GM18499 (cell line): Measurements from ENCODE around the gene CRYGC.

ENCODE experiments used
- ATAC-seq: cut with Tn5 transposase; IDR thresholded peaks from one replicate; pipeline ENCODE4 v1.9.1; 2021; ENCODE audit warnings: moderate number of reproducible peaks; ENCODE audit not compliant: insufficient read depth, unreplicated experiment

Gene CRYGC, protein sequence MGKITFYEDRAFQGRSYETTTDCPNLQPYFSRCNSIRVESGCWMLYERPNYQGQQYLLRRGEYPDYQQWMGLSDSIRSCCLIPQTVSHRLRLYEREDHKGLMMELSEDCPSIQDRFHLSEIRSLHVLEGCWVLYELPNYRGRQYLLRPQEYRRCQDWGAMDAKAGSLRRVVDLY

DNA sequence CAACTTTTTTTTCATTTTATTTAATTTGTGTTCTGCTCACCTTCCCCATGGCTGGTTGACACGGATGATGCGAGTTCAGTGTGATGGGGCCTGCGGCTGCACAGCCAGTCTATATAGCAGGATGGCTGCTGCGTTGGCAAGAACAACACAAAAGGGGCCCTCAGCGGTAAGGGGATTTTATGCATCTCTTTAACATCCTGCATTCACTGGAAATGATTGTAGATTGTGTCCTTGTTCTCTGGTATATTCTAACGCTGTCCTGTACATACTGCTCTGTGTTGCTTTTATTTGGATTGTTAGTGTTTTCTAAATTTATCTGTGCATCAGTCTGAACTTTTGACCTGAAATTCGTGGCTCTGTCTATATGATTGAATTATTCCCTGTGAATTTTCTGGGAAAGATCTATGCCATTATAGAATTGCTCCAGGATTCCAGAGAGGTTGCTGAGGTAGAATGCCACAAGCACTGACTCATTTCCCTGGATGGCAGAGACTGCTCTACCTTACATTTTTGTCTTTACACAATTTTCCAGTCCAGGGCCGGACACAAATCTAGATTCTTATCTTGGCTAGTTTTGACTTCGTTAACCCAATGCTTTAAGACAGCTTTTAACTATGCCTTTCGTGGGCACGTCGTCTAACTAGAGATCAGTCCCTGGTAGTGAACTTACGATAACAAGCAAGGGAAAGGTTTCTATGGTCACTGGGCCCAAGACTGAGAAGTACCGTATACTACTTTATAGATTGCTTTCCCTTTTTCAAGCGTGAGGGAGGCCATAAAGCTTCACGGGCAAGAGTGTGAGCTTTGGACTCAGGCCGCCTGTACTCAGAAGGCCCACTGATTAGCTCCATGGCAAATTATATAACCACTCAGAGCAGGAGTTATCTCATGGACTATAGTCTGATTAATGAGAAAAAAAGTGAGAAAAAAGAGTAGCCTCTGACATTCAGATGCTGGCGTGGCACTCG, at the start of gene CRYGC:
CRYGC (minus strand) TSS at position 85 of the 968 bp plus-strand sequence; CDS start at position 49, 36 bp downstream.
- ATAC-seq, result no peak

DNA sequence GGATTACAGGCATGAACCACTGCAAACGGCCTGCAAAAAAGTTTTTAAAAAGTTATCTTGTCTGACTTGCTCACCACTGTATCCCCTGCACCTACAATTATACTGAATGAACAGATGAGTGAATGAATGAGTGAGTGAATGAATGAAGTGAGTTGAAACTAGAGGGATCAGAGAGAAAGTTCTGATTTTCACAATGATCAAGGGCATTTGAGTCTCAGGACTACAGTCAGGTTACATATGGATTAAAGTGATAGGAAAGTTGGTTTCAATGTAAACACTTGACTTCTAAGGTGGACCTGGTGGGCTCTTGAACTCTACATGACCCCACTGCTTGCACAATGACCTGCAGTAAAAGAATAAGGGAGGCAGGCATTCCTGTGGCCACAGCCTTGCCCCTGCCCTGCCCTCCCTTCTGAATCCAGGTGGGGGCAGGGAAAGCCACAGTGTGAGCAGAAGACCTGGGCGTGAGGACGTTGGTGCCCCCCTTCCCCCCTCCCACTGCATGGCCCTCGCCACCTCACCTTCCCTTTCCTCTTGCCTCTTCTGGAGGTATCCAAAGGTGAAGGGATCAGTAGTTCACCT, 49.5 kb upstream of the CRYGC start:
- no peak for ATAC-seq

DNA sequence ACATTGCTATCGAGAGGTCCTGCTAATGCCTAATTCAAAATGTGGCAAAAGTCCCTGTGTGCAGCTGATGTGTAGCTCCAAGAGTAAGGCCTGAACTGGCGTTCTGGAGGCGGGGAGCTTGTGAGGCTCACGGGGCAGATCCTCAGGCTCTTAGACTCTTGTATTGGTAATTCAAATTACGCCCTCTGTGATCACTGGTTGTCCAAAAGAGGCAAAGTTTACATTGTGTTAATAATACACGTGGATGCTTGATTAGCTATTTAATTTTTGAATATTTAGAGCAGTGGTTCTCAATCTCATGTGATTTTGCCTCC, 46.2 kb upstream of the CRYGC start:
- no peak for ATAC-seq

DNA sequence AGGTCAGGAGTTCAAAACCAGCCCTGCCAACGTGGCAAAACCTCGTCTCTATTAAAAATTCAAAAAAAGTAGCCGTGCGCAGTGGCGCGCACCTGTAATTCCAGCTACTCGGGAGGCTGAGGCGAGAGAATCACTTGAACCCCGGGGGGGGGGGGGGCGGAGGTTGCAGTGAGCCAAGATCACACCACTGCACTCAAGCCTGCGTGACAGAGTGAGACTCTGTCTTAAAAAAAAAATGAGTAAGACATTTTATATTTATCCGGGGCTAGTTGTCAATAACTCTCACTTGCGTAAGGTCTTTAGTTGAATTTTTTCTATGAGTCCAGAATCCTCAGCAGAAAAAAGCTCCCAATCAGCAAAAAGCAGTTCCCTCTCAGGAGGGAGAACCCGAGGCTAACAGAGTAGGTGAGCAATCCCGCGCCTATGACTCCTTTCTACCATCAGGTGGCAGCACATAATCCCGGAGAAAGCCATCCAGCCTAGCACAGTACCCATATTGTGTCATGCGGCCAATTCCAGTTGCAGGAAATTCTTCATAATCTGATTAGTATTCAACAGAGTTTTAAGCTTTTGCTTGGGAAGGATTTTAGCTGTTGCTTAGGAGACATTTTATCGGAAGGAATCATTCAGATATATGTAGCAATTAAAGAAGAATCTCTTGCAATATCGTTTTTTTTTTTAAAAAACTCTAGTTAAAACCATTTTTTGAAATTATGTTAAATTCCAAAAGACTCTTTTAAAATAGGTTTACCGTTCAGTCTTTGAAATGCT, 45.6 kb upstream of the CRYGC start:
- ATAC-seq, result peak; percentile 98

DNA sequence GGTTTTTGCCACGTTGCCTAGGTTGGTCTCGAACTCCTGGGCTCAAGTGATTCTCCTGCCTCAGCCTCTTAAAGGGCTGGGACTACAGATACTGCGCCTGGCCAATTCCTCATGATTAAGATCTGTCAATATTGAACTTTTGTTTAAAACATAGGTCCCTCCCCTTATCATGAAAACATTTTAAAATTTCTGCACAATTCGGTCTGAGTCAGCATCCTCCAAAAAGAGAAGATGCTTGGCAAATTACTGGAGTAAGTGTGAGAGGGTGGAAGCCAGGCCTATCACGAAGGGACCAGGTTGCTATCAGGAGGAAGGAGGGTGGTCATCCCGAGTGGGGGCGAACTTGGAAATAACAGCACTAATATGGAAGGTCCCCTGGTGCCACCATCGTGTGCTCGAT, 44.5 kb upstream of the CRYGC start:
- no peak for ATAC-seq

DNA sequence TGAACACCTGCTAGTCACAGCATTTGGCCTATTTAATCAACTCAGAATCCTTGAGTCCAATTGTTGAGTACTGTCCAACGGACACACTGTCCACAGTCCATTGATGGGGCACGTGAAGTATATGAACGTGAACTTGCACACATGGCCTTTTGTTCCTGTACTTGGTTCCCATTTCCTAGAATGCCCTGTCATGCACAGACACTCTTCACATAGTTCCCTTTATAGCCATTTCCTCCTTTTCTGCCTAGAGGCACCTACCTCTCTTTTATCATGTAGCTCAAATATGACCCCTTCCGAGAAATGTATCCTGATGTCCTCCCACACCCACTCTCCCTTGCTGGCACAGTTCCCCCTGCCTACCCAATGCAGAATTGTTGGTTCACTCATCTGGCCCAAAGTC, 42.5 kb upstream of the CRYGC start:
- ATAC-seq, result no peak

DNA sequence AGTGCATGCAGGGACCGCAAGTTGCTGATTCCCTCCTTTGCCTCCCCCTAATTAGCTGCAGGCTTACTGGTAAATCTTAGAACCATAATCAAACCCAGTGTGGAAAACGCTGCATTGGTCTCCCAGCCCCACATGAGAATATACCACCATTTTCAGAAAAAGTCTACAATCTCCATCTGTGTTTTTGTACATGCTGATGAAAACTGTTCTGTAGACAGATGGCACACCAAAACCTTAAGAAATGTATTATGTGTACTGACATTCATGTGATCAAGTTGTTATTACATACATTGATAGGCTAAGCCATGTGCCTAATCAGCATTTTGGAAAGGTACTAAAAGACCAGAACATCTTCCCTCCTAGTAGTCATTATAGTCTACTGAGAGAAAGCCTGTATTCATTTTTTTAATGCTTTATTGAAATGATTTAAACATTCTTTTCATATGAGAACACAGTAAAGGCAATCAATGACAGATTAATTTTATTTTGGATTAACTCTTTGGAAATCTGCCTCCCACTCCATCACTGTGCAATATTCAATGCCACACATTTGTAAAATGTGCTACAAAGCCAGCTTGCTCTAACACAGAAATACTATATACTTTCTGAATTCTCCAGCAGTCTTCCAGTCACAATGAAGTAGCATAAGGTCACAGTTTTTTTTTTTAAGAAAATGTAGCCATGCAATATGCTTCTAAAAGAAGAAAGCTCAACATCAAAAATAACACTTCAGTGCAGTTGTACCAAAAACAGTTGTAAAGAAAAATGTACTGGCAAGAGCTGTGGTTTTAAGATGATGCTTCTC, 35.5 kb upstream of the CRYGC start:
- no peak for ATAC-seq

DNA sequence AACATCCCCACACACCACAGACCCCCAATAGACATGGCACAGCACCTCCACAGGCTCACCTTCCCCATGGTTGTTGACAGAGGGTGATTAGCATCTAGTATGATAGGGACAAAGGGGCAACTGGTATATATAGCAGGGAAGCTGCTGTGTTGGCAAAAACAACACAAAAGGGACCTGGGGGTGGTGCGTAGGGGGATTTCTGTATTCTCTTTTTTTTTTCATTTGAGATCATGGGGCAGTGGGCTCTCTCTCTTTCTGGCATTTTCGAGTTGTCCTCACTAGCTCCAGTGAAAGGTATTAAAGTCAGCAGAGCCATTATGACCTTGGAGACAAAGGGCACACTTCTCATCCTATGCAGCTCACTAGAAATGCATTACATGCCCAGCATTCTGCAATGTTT, 33.9 kb upstream of the CRYGC start, which contains the start of gene CRYGA:
CRYGA (minus strand) TSS at position 101 of the 400 bp plus-strand sequence; CDS start at position 68, 33 bp downstream.
- no peak for ATAC-seq

DNA sequence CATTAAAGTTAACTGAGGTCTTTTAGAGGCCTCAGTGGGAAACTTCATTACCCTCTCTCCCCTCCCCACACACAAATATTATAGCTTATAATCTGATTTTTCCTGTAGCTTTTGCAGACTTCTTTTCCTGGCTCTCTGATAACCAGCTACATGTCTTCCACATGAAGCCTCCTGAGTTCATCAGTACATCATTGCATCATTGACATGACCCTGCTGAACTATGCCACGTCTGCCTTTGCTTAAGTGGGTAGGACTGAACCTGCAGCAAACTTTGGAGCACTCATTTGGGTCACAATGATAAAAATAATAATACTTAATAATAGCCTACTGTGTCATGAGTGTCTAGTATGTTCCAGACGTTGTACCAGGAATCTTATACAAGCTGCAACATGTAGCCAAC, 26.8 kb upstream of the CRYGC start:
- ATAC-seq, result no peak

DNA sequence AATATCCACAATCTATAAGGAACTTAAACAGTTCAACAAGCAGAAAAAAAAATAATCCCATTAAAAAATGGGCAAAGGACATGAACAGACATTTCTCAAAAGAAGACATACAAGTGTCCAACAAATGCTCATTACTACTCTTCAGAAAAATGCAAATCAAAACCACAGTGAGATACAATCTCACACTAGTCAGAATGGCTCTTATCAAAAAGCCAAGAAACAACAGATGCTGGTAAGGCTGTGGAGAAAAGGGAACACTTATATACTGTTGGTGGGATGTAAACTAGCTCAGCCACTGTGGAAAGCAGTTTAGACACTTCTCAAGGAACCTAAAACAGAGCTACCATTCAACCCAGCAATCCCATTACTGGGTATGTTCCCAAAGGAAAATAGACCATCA, 23.5 kb upstream of the CRYGC start:
- no peak for ATAC-seq

DNA sequence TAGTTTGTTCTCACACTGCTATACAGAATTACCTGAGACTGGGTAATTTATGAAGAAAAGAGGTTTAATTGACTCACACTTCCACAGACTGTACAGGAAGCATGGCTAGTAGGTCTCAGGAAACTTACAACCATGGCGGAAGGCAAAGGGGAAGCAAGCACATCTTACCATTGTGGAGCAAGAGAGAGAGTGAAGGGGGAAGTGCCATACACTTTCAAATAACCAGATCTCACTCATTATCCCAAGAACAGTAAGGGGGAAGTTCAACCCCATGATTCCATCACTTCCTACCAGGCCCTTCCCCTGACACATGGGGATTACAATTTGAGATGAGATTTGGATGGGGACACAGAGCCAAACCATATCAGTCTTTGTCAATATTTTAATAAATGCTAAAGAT, 21.3 kb upstream of the CRYGC start:
- no peak for ATAC-seq

DNA sequence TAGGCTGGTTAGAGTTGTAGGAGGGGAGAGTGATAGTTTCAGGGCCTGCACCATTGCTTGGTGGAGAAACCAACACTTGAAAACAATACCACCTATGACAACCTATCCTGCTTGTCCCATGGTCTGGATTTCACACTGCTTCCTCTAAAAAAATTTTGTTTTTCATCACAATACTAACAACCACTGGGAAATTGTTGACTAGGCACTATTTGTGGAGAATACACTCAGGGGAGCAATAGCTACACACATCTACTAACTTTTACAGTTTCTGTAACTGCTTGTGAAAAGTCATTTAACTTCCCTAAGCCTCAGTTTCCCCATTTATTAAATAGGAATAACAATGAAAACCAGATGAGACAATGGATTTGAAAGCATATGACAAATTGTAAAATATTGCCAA, 20.5 kb upstream of the CRYGC start:
- ATAC-seq, result no peak

DNA sequence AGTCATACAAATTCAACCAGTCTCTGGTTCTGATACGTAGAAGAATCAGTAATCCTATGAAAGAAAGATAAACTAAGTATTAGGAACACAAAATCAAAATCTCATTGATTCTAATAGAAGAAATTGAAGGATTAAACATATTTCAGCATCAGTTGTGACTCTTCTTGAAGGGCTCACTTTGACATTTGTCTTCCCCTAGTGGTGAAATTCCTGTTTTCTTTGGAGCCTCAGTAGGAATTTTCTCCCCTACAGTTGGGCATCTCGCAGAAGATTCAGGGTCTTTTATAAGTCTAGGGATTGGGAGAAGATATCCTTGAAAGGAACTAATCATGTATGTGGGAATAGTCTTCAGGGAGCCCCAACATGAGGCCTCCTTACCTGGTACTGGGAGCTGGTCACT, 19.2 kb upstream of the CRYGC start:
- ATAC-seq, result no peak

DNA sequence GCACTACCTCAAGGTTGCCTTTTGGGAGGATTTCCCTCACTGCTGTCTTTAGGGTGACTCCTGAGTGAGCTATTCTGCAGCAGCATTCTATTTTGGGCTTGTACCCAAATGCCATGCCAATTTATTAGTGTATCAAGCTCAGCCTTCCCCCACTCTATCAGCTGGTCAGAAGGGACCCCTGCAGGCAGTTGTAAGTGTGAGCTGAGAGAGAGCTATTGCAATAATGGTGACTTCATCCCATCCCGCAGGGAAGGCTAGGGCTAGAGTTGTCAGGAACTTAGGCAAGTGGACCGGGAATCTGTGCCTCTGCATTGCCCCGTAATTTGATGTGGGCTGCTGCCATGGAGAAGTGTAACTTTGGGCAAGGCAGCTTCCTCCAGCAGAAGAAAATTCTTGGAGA, 18.1 kb upstream of the CRYGC start:
- no peak for ATAC-seq

DNA sequence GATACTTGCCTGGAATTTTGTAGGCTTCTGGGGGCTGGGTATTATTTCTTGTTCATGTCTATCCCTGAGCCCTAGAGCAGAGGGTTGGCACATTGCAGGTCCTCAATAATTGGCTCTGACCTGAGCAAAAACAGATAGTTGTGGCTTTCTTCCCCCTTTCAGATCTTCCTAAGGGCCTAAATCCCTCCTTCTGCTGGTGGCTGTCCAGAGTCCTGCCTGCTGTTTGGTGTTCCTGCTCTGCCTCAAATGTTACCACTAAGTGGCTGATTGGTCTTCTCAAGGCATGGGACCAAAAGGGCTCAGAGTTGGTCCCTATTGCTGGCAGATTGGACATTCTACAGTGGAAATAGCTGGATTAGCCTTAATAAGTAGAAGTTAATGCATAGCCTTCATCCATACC, 17.4 kb upstream of the CRYGC start:
- no peak for ATAC-seq

DNA sequence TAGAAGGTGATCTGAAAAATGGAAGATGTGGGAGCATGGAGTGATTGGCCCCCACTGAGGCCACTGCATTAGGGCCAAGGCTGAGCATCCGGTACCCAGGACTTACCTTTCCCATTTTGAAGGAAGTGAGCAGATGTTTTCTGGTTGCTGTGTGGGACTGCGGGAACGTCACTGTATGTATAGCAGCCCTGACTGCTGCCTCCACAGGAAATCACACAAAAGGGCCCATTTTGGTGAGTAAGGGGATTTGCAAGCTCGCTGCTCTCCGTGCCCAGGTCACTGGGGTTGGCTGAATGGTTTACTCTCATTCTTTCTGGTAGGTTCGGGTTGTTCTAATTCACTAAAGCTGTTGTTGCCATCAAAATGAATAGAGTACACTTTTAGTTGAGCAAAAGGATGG, 16.4 kb upstream of the CRYGC start, which contains the start of gene CRYGB:
CRYGB (minus strand) TSS at position 153 of the 400 bp plus-strand sequence; CDS start at position 115, 38 bp downstream.
- ATAC-seq, result no peak

DNA sequence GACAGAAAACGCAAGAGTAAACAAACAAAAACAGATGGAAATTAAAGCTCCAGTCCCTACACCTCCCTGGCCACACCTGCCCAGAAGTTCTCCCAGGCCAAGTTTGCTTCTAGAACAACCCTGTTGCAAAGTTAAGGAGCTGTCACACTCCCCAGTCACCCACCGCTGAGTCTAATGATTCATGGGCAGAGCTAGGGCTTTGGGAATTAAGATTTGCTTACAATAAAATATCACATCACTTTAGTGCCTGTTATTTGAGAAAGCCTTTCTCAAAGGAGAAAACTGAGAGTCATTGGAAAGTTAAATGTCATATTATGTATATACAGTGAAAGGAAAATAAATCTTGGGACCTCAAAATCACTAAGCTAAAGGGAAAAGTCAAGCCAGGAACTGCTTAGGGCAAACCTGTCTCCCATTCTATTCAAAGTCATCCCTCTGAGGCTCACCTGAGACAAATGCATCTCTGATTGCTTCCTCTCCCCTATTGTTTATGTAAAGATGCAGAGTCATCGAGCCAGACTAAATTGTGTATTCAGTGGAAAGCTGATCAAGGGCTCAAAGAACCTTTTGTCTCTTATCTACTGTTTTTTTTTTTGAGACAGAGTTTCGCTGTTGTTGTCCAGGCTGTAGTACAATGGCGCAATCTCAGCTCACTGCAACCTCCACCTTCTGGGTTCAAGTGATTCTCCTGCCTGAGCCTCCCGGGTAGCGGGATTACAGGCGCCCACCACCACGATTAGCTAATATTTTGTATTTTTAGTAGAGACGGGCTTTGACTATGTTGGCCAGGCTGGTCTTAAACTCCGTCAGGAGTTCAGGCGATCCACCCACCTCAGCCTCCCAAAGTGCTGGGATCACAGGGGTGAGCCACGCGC, 13.5 kb upstream of the CRYGC start:
- no peak for ATAC-seq

DNA sequence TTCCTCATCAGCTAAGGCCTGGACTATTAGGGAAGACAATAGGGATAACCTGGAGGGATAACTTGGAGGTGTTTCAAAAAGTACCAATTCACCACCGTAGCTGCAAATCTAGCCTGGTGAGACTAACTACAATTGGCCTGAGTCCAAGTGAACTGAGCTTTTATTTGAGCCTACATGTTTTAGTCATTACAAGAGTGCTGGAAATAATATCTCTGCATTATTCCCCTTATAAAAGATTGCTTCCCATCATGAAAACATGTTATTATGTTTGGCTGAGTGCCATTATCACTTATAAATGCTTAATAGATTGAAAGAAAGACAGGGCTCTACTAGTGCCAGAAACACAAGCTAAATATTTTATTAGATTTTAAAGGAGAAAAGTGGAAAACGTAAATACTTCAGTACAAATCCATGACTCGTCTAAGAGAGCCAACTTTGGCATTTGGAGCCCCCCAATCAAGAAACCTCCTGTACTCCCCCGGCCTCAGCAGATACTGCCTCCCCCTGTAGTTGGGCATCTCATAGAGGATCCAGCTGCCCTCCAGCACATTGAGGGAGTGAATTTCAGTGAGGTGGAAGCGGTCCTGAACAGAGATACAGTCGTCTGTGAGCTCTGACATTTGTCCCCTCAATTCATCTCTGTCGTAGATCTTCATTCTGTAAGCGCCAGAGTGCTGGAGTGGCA, 12.8 kb upstream of the CRYGC start:
- ATAC-seq, result no peak
